ENCODE results near the gene KCNE2.
"Not testable (repeated sequence)": the region's sequence is repeated elsewhere in the genome, so short reads cannot be mapped to it uniquely, and the experiment has no call there.

KCNE2 gene

DNA sequence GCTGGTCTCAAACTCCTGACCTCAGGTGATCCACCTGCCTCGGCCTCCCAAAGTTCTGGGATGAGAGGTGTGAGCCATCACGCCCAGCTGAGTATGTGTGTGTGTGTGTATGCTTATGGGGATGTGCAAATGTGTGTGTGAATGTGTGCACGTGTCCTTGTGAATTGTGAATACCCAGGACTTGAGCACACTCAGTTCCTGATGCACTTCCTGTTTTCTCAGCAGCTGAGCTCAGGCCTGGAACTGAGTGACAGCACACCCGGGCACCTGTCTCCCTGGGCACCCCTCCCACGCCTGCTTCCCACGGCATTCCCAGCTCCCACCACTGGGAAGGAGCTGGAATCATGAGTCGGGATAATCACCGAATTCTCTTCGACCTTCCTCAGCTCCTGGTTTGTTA is 43.5 kb downstream of the KCNE2 start:
- DNase-seq (ENCODE audit: low read depth in 2 of 2), result not testable (repeated sequence)

DNA sequence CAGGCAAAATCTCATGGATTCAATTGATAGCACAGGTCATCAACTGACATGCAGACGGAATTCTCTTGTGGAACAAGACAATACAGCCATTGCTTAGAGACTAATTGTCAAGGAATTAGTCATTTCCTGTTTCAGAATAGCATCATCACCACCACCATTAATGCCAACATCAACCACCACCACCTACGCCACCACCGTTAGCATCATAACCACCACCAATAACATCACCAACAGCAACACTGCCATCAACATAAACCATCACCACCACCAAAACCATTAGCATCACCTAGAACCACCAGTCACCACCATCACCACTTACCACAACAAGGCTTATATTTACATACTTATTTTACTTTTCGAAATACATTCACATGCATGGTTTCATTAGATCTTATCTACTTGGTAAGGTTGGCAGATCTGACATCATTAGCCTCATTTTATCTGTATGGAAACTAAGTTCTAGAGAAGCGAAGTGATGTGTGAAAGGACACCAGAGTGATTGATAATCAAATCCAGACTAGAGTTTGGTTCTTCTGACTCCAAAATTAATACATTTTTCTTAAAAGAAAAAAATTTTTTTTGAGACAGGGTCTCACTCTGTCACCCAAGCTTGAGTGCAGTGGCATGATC is 53.8 kb downstream of the KCNE2 start:
- DNase-seq (ENCODE audit: low read depth in 2 of 2), result not testable (repeated sequence)
